GM23338 (cell line): ENCODE results near the gene SPCS1. TPM values are rescaled to one million over a fixed set of nuclear protein-coding genes. Genes with fewer than 3 reads are reported as not detected.
A peak's percentile ranks its signal among the peaks of the same experiment; 100 is the strongest.

Source experiments
- ATAC-seq: fragments of 200-7000 bp; cut with Tn5 transposase; 3 replicates; pipeline ENCODE4 v1.9.1; 2020
- DNase-seq: peaks from one replicate; pipeline ENCODE4 v3.0.0-alpha.2; 2015; ENCODE audit warnings: low spot score
- H2AFZ ChIP-seq: fragments of 200-600 bp; sonication (generic); 2 replicates; pipeline ENCODE4 v1.8.0; 2016; ENCODE audit warnings: antibody characterized with exemption, mild to moderate bottlenecking, moderate library complexity
- H3F3A ChIP-seq: fragments of 200-600 bp; sonication (generic); replicated peaks from 2 replicates; pipeline ENCODE4 v1.8.0; 2017; ENCODE audit warnings: antibody characterized with exemption, mixed run types, low read depth
- H3K27ac ChIP-seq: fragments of 200-600 bp; sonication (generic); 2 replicates; pipeline ENCODE4 v1.6.1; 2016; ENCODE audit warnings: low read depth
- H3K27me3 ChIP-seq: fragments of 200-600 bp; sonication (generic); 2 replicates; pipeline ENCODE4 v1.8.0; 2016; ENCODE audit warnings: mild to moderate bottlenecking, mixed run types, moderate library complexity; ENCODE audit not compliant: insufficient read depth
- H3K36me3 ChIP-seq: fragments of 200-600 bp; sonication (generic); 2 replicates; pipeline ENCODE4 v1.8.0; 2016; ENCODE audit warnings: mild to moderate bottlenecking; ENCODE audit not compliant: insufficient read depth
- H3K4me1 ChIP-seq: fragments of 200-600 bp; sonication (generic); 2 replicates; pipeline ENCODE4 v1.8.0; 2016; ENCODE audit warnings: mild to moderate bottlenecking, moderate library complexity; ENCODE audit not compliant: insufficient read depth
- H3K4me2 ChIP-seq: fragments of 200-600 bp; sonication (generic); 2 replicates; pipeline ENCODE4 v1.7.1; 2017; ENCODE audit warnings: mixed run types
- H3K4me3 ChIP-seq: fragments of 200-600 bp; sonication (generic); 2 replicates; pipeline ENCODE4 v1.6.1; 2016; ENCODE audit warnings: mixed run types
- H3K79me2 ChIP-seq: fragments of 200-600 bp; sonication (generic); replicated peaks from 2 replicates; pipeline ENCODE4 v1.8.0; 2017; ENCODE audit warnings: mild to moderate bottlenecking; ENCODE audit not compliant: insufficient read depth
- H3K9me2 ChIP-seq: fragments of 200-600 bp; sonication (generic); 2 replicates; pipeline ENCODE4 v1.8.0; 2017; ENCODE audit not compliant: insufficient read depth
- H4K20me1 ChIP-seq: fragments of 200-600 bp; sonication (generic); replicated peaks from 2 replicates; pipeline ENCODE4 v1.8.0; 2017; ENCODE audit warnings: mild to moderate bottlenecking; ENCODE audit not compliant: insufficient read depth
- H3K27ac Mint-ChIP-seq: 2 replicates; pipeline ENCODE4 v1.8.0; 2020; ENCODE audit warnings: inconsistent platforms, mild to moderate bottlenecking, moderate library complexity, mixed read lengths
- H3K27me3 Mint-ChIP-seq: 3 replicates; pipeline ENCODE4 v1.8.0; 2022; ENCODE audit warnings: low read depth, mild to moderate bottlenecking, moderate library complexity, mixed read lengths, inconsistent platforms; ENCODE audit not compliant: insufficient read depth, poor library complexity
- H3K36me3 Mint-ChIP-seq: 3 replicates; pipeline ENCODE4 v1.8.0; 2021; ENCODE audit warnings: low read depth, mild to moderate bottlenecking, inconsistent platforms, moderate library complexity, mixed read lengths
- H3K4me1 Mint-ChIP-seq: 3 replicates; pipeline ENCODE4 v1.8.0; 2020; ENCODE audit warnings: mild to moderate bottlenecking, inconsistent platforms, mixed read lengths
- H3K4me3 Mint-ChIP-seq: 3 replicates; pipeline ENCODE4 v1.8.0; 2021; ENCODE audit warnings: moderate library complexity, mild to moderate bottlenecking, inconsistent platforms, mixed read lengths
- H3K9me3 Mint-ChIP-seq: 3 replicates; pipeline ENCODE4 v1.8.0; 2020; ENCODE audit warnings: moderate library complexity, mild to moderate bottlenecking, inconsistent platforms, mixed read lengths
- CREB1 ChIP-seq: fragments of 250-450 bp; sonication (Bioruptor Pico); IDR thresholded peaks from 2 replicates; pipeline ENCODE4 v1.5.0; 2020; ENCODE audit warnings: low read depth, mild to moderate bottlenecking, moderate library complexity
- EZH2 ChIP-seq: fragments of 200-600 bp; sonication (generic); IDR thresholded peaks from one replicate; pipeline ENCODE4 v1.8.0; 2017; ENCODE audit warnings: antibody characterized with exemption, mild to moderate bottlenecking, low read depth; ENCODE audit not compliant: unreplicated experiment
- JUNB ChIP-seq: IDR thresholded peaks from one replicate; pipeline ENCODE4 v1.6.1; 2016; ENCODE audit warnings: antibody characterized with exemption; ENCODE audit not compliant: unreplicated experiment
- NANOG ChIP-seq: IDR thresholded peaks from 2 replicates; pipeline ENCODE4 v1.6.1; 2016; ENCODE audit warnings: antibody characterized with exemption, borderline replicate concordance
- POLR2AphosphoS5 ChIP-seq: IDR thresholded peaks from 2 replicates; pipeline ENCODE4 v1.6.1; 2016; ENCODE audit warnings: antibody characterized with exemption, low read depth
- REST ChIP-seq: IDR thresholded peaks from one replicate; pipeline ENCODE4 v1.6.1; 2018; ENCODE audit warnings: antibody characterized with exemption; ENCODE audit not compliant: unreplicated experiment
- STAT1 ChIP-seq: IDR thresholded peaks from one replicate; pipeline ENCODE4 v1.6.1; 2016; ENCODE audit warnings: antibody characterized with exemption; ENCODE audit not compliant: unreplicated experiment
- ZNF114 ChIP-seq: fragments of 250-450 bp; sonication (Bioruptor Pico); IDR thresholded peaks from 2 replicates; pipeline ENCODE4 v1.5.0; 2020; ENCODE audit warnings: mild to moderate bottlenecking, moderate library complexity
- ZNF331 ChIP-seq: fragments of 250-450 bp; sonication (Bioruptor Pico); IDR thresholded peaks from 2 replicates; pipeline ENCODE4 v1.5.0; 2020; ENCODE audit warnings: low read depth, mild to moderate bottlenecking, moderate library complexity
- ZNF462 ChIP-seq: fragments of 250-450 bp; sonication (Bioruptor Pico); IDR thresholded peaks from 2 replicates; pipeline ENCODE4 v1.5.0; 2020; ENCODE audit warnings: mild to moderate bottlenecking, moderate library complexity
- polyA plus RNA-seq: library from polyadenylated mRNA; unstranded; fragments of >200 nt; fragmentation: Nextera tagmentation; extraction: Ambion mirVana; gene quantifications from 2 replicates; pipeline ENCODE4 v1.2.1, GENCODE V29; 2016
- total RNA-seq: library from RNA; depleted of rRNA; stranded (reverse); fragments of >200 nt; shearing (Covaris generic); gene quantifications from 2 replicates; pipeline ENCODE4 v1.2.3, GENCODE V29; 2014
- TF ChIP-seq, protein P1 (sequence below): IDR thresholded peaks from 2 replicates; pipeline ENCODE4 v1.6.1; 2016; ENCODE audit warnings: antibody characterized with exemption
- TF ChIP-seq, protein P2 (sequence below), 2 experiments: fragments of 200-600 bp in 1 of 2; sonication (generic) in 1 of 2; conservative IDR thresholded peaks; 2 replicates each; pipeline versions ENCODE4 v1.5.1 to v1.6.1; 2016 to 2017; ENCODE audit warnings: antibody characterized with exemption in 2 of 2, low read depth in 2 of 2, mild to moderate bottlenecking in 2 of 2, moderate library complexity in 1 of 2

SPCS1 gene
- total and polyA plus RNA-seq, 2 experiments from 2014 or later = 165 to 288 TPM

DNA sequence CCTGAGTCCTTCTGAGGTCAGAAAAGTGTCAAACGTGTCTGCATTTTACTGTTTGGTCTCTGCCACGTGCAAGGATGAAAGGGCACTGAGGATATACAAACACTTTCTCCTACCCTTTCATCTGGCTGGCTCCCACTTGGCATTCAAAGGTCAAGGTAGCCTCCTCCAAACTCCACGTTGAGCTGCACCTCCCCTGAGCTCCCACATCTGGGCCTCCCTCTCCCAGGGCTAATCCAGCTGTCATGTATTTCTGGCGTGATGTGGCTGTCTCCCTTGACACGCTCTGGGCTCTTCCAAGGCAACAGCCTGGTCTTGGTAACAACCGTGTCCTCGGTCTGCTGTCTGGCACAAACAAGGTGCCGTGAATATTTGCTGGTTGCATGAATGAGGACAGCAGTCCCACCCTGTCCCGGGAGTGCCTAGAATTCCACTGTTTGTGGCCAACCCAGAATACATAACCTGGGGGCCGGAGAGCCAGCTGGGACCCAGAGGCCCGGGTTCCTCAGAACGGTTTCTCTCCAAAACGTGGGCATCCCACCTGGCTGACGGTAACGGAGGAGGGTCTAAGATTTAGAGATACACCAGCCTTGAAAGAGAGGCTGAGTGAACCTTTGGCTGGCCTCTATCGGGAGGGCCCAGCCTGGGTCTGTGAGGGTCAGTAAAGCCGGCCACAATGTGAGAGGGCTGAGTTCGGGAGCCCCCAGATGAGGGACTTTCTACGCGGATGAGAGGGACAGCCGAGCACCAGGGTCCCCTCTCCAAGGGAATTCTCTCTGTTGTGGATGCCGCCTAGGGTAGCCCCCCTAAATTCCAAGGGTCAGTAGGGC lies 1.1 kb upstream of the SPCS1 start:
- Histone ChIP-seq H3K36me3 (peaks cover 14% of the 10 kb centered on the region), H3K27ac (no peak overlapping the region), H3K4me2 (peak overlapping the region; percentile 100), H3K27me3 (no peaks in the 10 kb centered on the region), H3K4me1 (peaks cover 10% of the 10 kb centered on the region), H2AFZ (peak overlapping the region; percentile 98), H3K79me2 (peaks cover 50% of the 10 kb centered on the region), H3F3A (peaks cover 3% of the 10 kb centered on the region; the same call in 1 of the 2 replicates), H3K9me2 (no peaks in the 10 kb centered on the region), H3K4me3 (peak overlapping the region; percentile 99), H4K20me1 (peaks cover 15% of the 10 kb centered on the region)
- Mint-ChIP-seq H3K27me3 (peaks cover 14% of the 10 kb centered on the region), H3K27ac (peak overlapping the region; percentile 75; the same call in 1 of the 2 replicates), H3K36me3 (peaks cover 16% of the 10 kb centered on the region), H3K9me3 (no peaks in the 10 kb centered on the region), H3K4me1 (peaks cover 13% of the 10 kb centered on the region), H3K4me3 (peak overlapping the region; percentile 99)
- TF ChIP-seq, protein P1, sequence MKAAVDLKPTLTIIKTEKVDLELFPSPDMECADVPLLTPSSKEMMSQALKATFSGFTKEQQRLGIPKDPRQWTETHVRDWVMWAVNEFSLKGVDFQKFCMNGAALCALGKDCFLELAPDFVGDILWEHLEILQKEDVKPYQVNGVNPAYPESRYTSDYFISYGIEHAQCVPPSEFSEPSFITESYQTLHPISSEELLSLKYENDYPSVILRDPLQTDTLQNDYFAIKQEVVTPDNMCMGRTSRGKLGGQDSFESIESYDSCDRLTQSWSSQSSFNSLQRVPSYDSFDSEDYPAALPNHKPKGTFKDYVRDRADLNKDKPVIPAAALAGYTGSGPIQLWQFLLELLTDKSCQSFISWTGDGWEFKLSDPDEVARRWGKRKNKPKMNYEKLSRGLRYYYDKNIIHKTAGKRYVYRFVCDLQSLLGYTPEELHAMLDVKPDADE = no peak
- no peak for TF ChIP-seq REST
- TF ChIP-seq ZNF331 (CRISPR knock-in tag) = no peak
- no peak for TF ChIP-seq EZH2
- TF ChIP-seq, protein P2, sequence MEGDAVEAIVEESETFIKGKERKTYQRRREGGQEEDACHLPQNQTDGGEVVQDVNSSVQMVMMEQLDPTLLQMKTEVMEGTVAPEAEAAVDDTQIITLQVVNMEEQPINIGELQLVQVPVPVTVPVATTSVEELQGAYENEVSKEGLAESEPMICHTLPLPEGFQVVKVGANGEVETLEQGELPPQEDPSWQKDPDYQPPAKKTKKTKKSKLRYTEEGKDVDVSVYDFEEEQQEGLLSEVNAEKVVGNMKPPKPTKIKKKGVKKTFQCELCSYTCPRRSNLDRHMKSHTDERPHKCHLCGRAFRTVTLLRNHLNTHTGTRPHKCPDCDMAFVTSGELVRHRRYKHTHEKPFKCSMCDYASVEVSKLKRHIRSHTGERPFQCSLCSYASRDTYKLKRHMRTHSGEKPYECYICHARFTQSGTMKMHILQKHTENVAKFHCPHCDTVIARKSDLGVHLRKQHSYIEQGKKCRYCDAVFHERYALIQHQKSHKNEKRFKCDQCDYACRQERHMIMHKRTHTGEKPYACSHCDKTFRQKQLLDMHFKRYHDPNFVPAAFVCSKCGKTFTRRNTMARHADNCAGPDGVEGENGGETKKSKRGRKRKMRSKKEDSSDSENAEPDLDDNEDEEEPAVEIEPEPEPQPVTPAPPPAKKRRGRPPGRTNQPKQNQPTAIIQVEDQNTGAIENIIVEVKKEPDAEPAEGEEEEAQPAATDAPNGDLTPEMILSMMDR (conservative IDR thresholded peaks at IDR 0.05; ENCODE audit: low read depth in 2 of 2) = no peak
- TF ChIP-seq CREB1 (CRISPR knock-in tag) = no peak
- no peak for TF ChIP-seq JUNB
- TF ChIP-seq ZNF114 (CRISPR knock-in tag) = no peak
- no peak for TF ChIP-seq NANOG
- no peak for TF ChIP-seq POLR2AphosphoS5
- no peak for TF ChIP-seq STAT1
- TF ChIP-seq ZNF462 = no peak
- peak; percentile 17 for DNase-seq
- peak; percentile 9 for ATAC-seq
